IMR-90 (cell line): Measurements from ENCODE around the gene CCDC122.

Experiments used
- BHLHE40 ChIP-seq: fragments of 150-350 bp; IDR thresholded peaks from 2 replicates; pipeline ENCODE4 v1.6.1; 2016; ENCODE audit warnings: mild to moderate bottlenecking, low read depth, low read length
- CEBPB ChIP-seq: IDR thresholded peaks from 2 replicates; pipeline ENCODE4 v1.6.1; 2012; ENCODE audit warnings: low read depth, low read length, improper control_type of control experiment
- CHD1 ChIP-seq: IDR thresholded peaks from 2 replicates; pipeline ENCODE4 v1.6.1; 2012; ENCODE audit warnings: low read depth, low read length, improper control_type of control experiment
- ELK1 ChIP-seq: fragments of 150-350 bp; IDR thresholded peaks from 2 replicates; pipeline ENCODE4 v1.6.1; 2016; ENCODE audit warnings: low read depth, mild to moderate bottlenecking, low read length, moderate library complexity, borderline replicate concordance
- MAFK ChIP-seq: IDR thresholded peaks from 2 replicates; pipeline ENCODE4 v1.6.1; 2012; ENCODE audit warnings: low read depth, low read length, improper control_type of control experiment
- MAZ ChIP-seq: IDR thresholded peaks from 2 replicates; pipeline ENCODE4 v1.6.1; 2012; ENCODE audit warnings: low read depth, mild to moderate bottlenecking, low read length, improper control_type of control experiment, moderate library complexity, borderline replicate concordance
- MXI1 ChIP-seq: IDR thresholded peaks from 2 replicates; pipeline ENCODE4 v1.6.1; 2012; ENCODE audit warnings: low read depth, mild to moderate bottlenecking, low read length, moderate library complexity, borderline replicate concordance
- NFE2L2 ChIP-seq: fragments of 150-350 bp; IDR thresholded peaks from 2 replicates; pipeline ENCODE4 v1.6.1; 2016; ENCODE audit warnings: low read depth, mild to moderate bottlenecking, low read length
- POLR2A ChIP-seq: IDR thresholded peaks from 2 replicates; pipeline ENCODE4 v1.6.1; 2012; ENCODE audit warnings: mild to moderate bottlenecking, low read depth, low read length
- RAD21 ChIP-seq: IDR thresholded peaks from 2 replicates; pipeline ENCODE4 v1.6.1; 2012; ENCODE audit warnings: low read length, improper control_type of control experiment
- RFX5 ChIP-seq: IDR thresholded peaks from 2 replicates; pipeline ENCODE4 v1.8.0; 2012; ENCODE audit warnings: low read depth, mild to moderate bottlenecking, low read length, moderate library complexity
- SMC3 ChIP-seq: fragments of 150-350 bp; IDR thresholded peaks from 2 replicates; pipeline ENCODE4 v1.6.1; 2016; ENCODE audit warnings: low read depth, mild to moderate bottlenecking, antibody characterized with exemption, low read length, moderate library complexity
- USF2 ChIP-seq: fragments of 150-350 bp; IDR thresholded peaks from 2 replicates; pipeline ENCODE4 v1.6.1; 2017; ENCODE audit warnings: mild to moderate bottlenecking, antibody characterized with exemption, low read length, low read depth
- TF ChIP-seq, protein P1 (sequence below): conservative IDR thresholded peaks from 2 replicates; pipeline ENCODE4 v1.5.1; 2012; ENCODE audit warnings: mild to moderate bottlenecking, low read depth, low read length, improper control_type of control experiment

DNA sequence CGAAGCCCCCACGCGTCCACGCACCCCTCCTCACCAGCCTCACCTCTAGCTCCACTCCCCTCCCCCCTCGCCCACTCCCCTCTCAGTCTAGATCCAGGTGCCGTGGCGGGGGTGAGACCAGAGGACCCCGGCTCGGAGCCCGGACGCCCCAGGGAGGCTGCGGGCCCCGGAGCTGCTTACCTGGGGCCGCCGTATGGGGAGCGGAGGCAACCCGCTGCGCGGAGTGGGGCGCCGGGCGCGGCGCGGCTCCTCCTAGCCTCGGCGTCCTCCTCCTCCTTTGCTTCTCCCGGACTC lies 93.1 kb downstream of the CCDC122 start:
- TF ChIP-seq, protein P1, sequence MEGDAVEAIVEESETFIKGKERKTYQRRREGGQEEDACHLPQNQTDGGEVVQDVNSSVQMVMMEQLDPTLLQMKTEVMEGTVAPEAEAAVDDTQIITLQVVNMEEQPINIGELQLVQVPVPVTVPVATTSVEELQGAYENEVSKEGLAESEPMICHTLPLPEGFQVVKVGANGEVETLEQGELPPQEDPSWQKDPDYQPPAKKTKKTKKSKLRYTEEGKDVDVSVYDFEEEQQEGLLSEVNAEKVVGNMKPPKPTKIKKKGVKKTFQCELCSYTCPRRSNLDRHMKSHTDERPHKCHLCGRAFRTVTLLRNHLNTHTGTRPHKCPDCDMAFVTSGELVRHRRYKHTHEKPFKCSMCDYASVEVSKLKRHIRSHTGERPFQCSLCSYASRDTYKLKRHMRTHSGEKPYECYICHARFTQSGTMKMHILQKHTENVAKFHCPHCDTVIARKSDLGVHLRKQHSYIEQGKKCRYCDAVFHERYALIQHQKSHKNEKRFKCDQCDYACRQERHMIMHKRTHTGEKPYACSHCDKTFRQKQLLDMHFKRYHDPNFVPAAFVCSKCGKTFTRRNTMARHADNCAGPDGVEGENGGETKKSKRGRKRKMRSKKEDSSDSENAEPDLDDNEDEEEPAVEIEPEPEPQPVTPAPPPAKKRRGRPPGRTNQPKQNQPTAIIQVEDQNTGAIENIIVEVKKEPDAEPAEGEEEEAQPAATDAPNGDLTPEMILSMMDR = no peak
- no peak for TF ChIP-seq BHLHE40
- no peak for TF ChIP-seq MXI1
- no peak for TF ChIP-seq POLR2A
- TF ChIP-seq RFX5 = no peak
- TF ChIP-seq MAZ = no peak
- no peak for TF ChIP-seq SMC3
- TF ChIP-seq CHD1 = no peak
- TF ChIP-seq ELK1 = no peak
- no peak for TF ChIP-seq CEBPB
- TF ChIP-seq RAD21 = no peak
- no peak for TF ChIP-seq MAFK
- TF ChIP-seq NFE2L2 = no peak
- no peak for TF ChIP-seq USF2
